Endothelial cell (in vitro differentiated cells): ENCODE results near the gene RIMKLB. TPM values are rescaled to one million over a fixed set of nuclear protein-coding genes. Genes with fewer than 3 reads are reported as not detected.
A peak's percentile ranks its signal among the peaks of the same experiment; 100 is the strongest.

ENCODE experiments used
- DNase-seq: peaks from one replicate; pipeline ENCODE4 v3.0.0; 2021; ENCODE audit warnings: low spot score
- H3K27ac Mint-ChIP-seq: one replicate; pipeline ENCODE4 v1.8.0; 2021; ENCODE audit warnings: mixed read lengths, inconsistent platforms; ENCODE audit not compliant: unreplicated experiment
- H3K27me3 Mint-ChIP-seq: one replicate; pipeline ENCODE4 v1.8.0; 2021; ENCODE audit warnings: mild to moderate bottlenecking, moderate library complexity, mixed read lengths, inconsistent platforms; ENCODE audit not compliant: unreplicated experiment
- H3K36me3 Mint-ChIP-seq: one replicate; pipeline ENCODE4 v1.8.0; 2021; ENCODE audit warnings: mild to moderate bottlenecking, low read depth, mixed read lengths, inconsistent platforms; ENCODE audit not compliant: unreplicated experiment
- H3K4me1 Mint-ChIP-seq: one replicate; pipeline ENCODE4 v1.8.0; 2021; ENCODE audit warnings: mild to moderate bottlenecking, mixed read lengths, inconsistent platforms; ENCODE audit not compliant: unreplicated experiment
- H3K4me3 Mint-ChIP-seq: one replicate; pipeline ENCODE4 v1.8.0; 2021; ENCODE audit warnings: mild to moderate bottlenecking, mixed read lengths, inconsistent platforms; ENCODE audit not compliant: unreplicated experiment
- H3K9me3 Mint-ChIP-seq: one replicate; pipeline ENCODE4 v1.8.0; 2021; ENCODE audit warnings: mixed read lengths, inconsistent platforms; ENCODE audit not compliant: unreplicated experiment
- total RNA-seq: library from RNA; stranded (reverse); fragmentation: NEBNext Ultra II Directional; extraction: Animal tissue kit (Norgen Biotek cat#: 25700); gene quantifications from one replicate; pipeline ENCODE4 v1.2.1, GENCODE V29; 2021; ENCODE audit not compliant: unreplicated experiment
- TF ChIP-seq, protein P1 (sequence below): fragments of 200-600 bp; sonication (generic); IDR thresholded peaks from one replicate; pipeline ENCODE4 v1.5.0; 2021; ENCODE audit warnings: antibody characterized with exemption; ENCODE audit not compliant: unreplicated experiment

RIMKLB gene
- total RNA-seq, 1 donor from 2014 or later = 101 TPM

DNA sequence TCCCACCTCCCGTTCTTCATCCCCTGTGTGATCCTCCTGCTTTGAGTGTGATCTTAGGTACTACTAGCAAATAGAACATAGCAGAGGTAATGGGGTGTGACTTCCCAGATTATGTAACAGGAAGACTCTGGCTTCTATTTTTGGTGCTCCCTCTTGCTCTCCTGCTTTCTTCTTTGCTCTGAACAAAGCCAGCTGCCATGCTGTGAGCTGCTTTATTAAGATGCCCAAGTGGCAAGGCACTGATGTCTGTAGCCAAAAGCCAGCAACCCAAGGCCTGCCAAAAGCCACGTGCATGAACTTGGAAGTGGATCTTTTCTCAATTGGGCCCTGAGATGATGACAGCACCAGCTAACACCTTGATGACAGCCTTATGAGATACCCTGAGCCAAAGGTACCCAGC, 29.4 kb upstream of the RIMKLB start:
- H3K27me3 Mint-ChIP-seq = peaks cover 4% of the 10 kb centered on the region

GRCh38 chr12:8672381-8672780, 25.4 kb upstream of the RIMKLB start:
- H3K27ac Mint-ChIP-seq = no peak overlapping the region
- H3K4me3 Mint-ChIP-seq = no peak overlapping the region

More for the DNA sequence above, 29.4 kb upstream of the RIMKLB start:
- no peak overlapping the region for H3K4me3 Mint-ChIP-seq
- no peak overlapping the region for H3K27ac Mint-ChIP-seq
- peaks cover 4% of the 10 kb centered on the region for H3K36me3 Mint-ChIP-seq
- H3K9me3 Mint-ChIP-seq = no peaks in the 10 kb centered on the region
- H3K4me1 Mint-ChIP-seq = peaks cover 11% of the 10 kb centered on the region
- TF ChIP-seq, protein P1, sequence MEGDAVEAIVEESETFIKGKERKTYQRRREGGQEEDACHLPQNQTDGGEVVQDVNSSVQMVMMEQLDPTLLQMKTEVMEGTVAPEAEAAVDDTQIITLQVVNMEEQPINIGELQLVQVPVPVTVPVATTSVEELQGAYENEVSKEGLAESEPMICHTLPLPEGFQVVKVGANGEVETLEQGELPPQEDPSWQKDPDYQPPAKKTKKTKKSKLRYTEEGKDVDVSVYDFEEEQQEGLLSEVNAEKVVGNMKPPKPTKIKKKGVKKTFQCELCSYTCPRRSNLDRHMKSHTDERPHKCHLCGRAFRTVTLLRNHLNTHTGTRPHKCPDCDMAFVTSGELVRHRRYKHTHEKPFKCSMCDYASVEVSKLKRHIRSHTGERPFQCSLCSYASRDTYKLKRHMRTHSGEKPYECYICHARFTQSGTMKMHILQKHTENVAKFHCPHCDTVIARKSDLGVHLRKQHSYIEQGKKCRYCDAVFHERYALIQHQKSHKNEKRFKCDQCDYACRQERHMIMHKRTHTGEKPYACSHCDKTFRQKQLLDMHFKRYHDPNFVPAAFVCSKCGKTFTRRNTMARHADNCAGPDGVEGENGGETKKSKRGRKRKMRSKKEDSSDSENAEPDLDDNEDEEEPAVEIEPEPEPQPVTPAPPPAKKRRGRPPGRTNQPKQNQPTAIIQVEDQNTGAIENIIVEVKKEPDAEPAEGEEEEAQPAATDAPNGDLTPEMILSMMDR = no peak
- no peak for DNase-seq

GRCh38 chr12:8675591-8676036, 22.2 kb upstream of the RIMKLB start:
- Mint-ChIP-seq H3K4me1 (peaks cover 25% of the 10 kb centered on the region), H3K9me3 (no peaks in the 10 kb centered on the region), H3K27me3 (peaks cover 6% of the 10 kb centered on the region), H3K36me3 (no peaks in the 10 kb centered on the region), H3K27ac (peak overlapping the region; percentile 96), H3K4me3 (no peak overlapping the region)
- TF ChIP-seq, protein P1 = no peak
- DNase-seq = no peak

More at GRCh38 chr12:8672381-8672780, 25.4 kb upstream of the RIMKLB start:
- no peaks in the 10 kb centered on the region for H3K9me3 Mint-ChIP-seq
- peaks cover 21% of the 10 kb centered on the region for H3K4me1 Mint-ChIP-seq
- no peak for DNase-seq
- TF ChIP-seq, protein P1 = no peak
- peaks cover 8% of the 10 kb centered on the region for H3K27me3 Mint-ChIP-seq
- peaks cover 4% of the 10 kb centered on the region for H3K36me3 Mint-ChIP-seq

DNA sequence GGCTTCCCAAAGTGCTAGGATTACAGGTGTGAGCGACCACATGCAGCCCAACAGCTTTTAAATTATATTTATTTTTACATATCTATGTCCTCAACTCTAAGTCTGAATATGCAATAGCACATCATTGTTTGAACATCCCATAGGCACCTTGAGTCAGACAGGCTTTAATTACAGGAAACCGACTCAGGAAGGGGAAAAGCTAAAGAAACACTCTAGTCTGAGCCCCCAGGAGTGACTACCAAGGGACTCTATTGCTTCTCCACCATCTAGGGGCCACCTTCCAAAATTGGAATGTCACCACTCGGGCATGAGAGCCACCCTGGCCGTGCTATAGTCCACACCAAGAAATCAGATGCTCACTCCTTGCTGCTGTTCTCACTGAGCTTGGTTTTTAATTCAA, 21.1 kb upstream of the RIMKLB start:
- Mint-ChIP-seq H3K4me3 (no peak overlapping the region), H3K27ac (peak overlapping the region; percentile 88), H3K27me3 (peaks cover 6% of the 10 kb centered on the region), H3K4me1 (peaks cover 33% of the 10 kb centered on the region), H3K9me3 (no peaks in the 10 kb centered on the region), H3K36me3 (no peaks in the 10 kb centered on the region)
- no peak for DNase-seq
- TF ChIP-seq, protein P1 = no peak

GRCh38 chr12:8677362-8677761, 20.4 kb upstream of the RIMKLB start:
- H3K27ac Mint-ChIP-seq = peak overlapping the region; percentile 83
- no peaks in the 10 kb centered on the region for H3K36me3 Mint-ChIP-seq
- no peaks in the 10 kb centered on the region for H3K9me3 Mint-ChIP-seq
- H3K4me3 Mint-ChIP-seq = peak overlapping the region; percentile 4
- H3K4me1 Mint-ChIP-seq = peaks cover 39% of the 10 kb centered on the region
- TF ChIP-seq, protein P1 = no peak
- DNase-seq = no peak
- H3K27me3 Mint-ChIP-seq = peaks cover 4% of the 10 kb centered on the region
